Measurements from ENCODE around the gene SMAD6.

Gene SMAD6

GRCh38 chr15:66801266-66801665, 99.2 kb downstream of the SMAD6 start:
- no peak for ATAC-seq

GRCh38 chr15:66802025-66803001, 100.3 kb downstream of the SMAD6 start:
- no peak for ATAC-seq

GRCh38 chr15:66803182-66803729, 101.2 kb downstream of the SMAD6 start:
- ATAC-seq = no peak

DNA sequence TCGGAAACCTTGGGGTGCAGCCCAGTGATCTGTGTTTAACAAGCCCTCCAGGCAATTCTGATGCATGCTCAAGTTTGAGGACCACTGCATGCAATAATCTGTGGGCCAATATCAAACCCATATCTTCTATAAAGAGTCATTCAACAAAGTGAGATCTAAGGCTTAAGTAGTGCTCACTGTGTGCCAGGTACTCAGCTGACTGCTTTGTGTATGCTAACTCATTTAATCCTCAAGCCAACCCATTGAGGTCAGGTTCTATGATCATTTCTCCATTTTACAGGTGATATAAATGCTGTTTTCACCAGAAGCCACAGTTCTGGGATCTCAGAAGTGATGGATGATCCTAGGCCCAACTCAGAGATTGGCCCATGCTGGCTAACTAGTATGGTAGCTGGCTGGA, 101.7 kb downstream of the SMAD6 start:
- no peak for ATAC-seq

DNA sequence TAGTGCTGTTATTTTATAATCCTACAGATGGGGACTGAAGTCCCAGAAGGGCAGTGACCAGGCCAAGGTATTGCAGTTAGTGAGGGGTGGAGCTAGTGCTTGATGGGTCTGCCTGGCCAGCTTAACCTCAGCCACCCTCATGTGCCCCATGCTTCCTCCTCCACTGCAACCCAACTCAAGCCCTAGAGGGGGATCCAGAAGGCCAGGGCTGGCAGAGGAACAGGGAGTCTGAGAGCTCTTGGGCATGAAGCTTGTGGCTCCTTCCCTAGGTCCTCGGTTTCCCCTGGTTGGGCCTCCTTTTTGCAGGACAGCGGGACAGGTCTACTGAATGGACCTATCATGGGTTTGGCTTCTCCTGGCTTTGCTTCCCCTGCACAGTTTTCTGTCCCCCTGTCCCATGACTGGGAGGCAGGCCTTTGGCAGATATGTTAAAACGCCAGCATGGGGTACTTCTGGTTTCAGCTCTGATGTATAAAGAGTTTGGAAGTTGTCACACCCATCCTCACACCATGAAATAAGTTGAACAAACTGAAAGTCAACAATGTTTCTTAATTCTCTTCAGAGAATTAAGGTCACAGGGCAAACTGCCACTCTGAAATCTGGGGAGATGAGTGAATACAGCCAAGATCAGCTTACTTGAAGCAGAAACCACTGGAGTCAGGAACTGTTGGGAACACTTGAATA, 103.3 kb downstream of the SMAD6 start:
- ATAC-seq = no peak

DNA sequence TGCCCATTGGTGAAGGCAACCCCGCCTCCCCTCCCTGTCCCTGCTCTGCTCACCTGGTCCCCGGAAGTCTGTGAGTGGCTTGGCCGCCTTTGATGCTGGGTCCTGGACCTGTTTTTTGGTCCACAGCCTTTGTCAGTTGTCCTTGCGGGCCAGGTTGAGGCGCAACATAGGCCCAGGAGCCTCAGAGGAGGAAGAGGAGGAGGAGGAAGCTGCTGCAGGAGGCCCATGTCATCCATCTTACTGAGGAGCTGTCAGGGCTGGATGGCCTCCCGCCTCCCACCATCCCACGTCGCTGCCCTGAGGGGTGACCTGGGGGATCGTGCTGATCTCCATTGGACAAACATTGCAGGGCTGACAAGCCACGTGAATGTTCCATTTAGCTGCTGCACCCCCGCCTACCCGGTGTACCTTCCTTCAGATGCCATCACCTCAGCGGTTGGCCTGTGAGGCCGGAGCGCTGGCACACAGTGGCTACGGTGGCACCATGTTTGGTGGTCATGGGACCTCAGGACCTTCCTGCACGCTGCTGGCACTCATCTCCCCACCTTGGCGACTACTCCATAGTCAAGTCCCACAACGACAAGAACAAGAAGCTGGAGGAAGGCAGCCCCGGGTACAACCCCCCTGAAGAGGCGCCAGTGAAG, 106.3 kb downstream of the SMAD6 start:
- ATAC-seq = no peak

DNA sequence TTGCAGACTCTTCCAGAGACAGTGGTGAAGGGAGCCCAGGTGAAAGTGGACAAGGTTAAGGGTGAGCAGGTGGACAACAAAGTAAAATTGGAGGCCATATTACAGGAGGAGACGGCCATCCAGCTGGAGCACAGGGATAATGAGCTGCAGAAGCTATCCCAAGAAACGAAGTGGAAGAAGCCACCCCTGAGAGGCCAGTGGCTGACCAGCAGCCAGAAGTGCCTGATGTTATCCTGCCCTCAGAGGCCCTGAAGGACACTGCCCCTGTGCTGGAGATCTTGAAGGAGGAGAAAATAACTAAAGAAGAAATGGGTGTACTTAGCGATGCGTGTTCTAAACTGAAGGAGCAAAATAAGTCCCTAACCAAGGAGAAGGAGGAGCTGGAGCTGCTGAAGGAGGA, 107.6 kb downstream of the SMAD6 start:
- no peak for ATAC-seq

DNA sequence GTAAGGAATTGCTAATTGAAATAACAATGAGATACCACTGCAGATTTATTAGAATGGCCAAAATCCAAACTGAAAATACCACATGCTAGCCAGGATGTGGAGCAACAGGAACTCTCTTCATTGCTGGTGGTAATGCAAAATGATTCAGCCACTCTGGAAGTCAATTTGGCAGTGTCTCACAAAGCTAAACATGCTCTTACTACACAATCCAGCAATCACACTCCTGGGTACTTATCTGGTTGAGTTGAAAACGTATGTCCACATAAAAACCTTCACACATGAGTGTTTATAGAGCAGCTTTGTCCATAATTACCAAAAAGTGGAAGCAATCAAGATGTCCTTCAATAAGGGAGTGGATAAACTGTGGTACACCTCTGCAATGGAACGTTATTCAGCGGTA, 113.3 kb downstream of the SMAD6 start:
- ATAC-seq = no peak

- ATAC-seq = no peak
Measured at GRCh38 chr15:66816201-66816600, 114.2 kb downstream of the SMAD6 start.

- ATAC-seq = no peak
Measured at GRCh38 chr15:66819084-66819483, 117.0 kb downstream of the SMAD6 start.

DNA sequence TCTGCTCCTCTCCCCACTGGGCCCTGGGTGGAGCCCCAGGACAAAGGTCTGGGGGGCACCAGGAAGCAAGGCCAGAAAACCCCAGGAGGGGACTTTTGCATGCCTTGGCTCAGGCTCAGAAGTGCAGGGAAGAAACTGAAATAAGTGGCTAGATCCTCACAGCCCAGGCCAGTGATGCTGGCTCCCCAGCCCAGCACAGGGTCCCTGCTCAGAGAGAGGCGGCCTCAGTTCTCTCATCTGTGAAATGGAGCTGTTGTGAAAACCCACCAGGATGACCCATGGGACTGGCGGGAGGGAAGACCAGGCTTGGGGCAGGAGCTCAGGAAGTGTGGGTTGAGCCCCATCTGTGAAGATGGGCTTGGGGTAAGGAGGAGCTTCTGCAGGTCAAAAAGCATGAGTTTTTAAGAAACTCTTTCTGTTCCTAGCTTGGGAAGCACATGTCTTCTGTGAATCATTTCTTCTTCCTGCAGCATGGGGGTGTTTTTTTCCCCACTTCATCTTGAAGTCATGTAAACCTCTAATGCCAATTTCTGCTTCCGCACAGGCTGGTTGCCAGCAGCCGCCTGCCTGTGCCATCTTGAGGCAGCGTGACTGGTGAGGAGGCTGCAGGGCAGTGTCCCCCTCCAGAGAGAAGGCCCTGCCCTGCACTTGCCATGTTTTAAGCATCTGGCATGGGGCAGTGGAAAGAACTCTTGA, 118.6 kb downstream of the SMAD6 start:
- no peak for ATAC-seq

- ATAC-seq = no peak
Measured at GRCh38 chr15:66821307-66821706, 119.3 kb downstream of the SMAD6 start.

DNA sequence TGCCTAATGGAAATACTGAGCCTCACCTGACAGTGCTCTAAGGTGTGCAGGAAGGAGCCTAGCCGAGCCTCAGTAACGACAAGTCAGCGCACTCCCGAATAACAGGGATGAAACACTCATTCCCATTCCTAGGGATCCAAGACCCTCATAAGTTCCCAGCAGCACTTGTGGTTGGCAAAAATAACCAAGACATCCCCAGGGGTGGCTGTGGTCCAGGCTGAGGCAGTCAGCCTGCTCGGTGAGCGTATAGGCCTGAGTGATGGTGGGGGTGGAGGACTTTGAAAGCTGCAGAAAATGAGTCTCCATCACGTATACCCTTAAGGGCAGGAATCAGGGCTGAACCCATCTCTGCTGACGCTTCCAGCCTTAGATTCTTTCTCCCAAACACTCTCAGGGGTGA, 120.1 kb downstream of the SMAD6 start:
- ATAC-seq = no peak

GRCh38 chr15:66822576-66822975, 120.5 kb downstream of the SMAD6 start:
- no peak for ATAC-seq

GRCh38 chr15:66823601-66824000, 121.6 kb downstream of the SMAD6 start:
- ATAC-seq = no peak

DNA sequence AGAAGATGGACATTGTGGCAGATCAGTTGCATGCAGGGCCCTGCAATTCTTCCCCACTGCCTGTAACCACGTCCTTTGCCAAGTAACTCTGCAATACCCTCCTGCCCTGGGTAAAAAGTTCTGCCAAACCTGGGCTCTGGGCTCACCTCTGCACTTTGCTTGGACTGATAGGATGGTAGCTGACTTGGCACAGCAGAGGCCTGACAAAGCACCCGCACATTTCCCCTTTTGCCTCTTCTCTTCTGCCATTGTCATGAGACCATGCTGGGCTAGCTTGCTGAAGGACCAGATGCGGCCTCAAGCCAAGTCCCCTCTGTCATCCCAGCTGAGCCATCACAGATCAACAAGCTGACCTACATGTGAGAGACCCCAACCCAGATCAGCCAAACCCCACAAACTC, 122.4 kb downstream of the SMAD6 start:
- ATAC-seq = no peak

- ATAC-seq = no peak
Measured at GRCh38 chr15:66825139-66825538, 123.1 kb downstream of the SMAD6 start.

- ATAC-seq = no peak
Measured at GRCh38 chr15:66825731-66826130, 123.7 kb downstream of the SMAD6 start.

DNA sequence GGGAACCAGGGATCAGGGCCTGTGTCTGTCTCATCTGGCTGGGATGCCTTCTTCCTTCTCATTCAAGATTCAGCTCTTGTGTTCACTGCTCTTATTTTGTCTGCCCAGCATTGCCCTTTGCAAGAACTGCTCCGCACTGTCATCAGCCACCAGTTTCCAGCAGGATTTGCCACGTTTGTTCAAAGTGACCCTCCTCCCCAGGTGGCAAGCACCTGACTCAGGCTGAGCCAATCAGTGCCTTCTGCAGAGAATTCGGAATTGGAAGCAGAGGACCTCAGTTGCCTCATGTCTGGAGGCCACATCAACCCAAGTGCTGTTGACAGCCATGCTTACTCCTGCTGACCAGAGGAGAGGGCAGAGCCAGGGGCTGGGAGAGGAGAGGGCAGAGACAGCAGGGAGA, 124.5 kb downstream of the SMAD6 start:
- no peak for ATAC-seq

DNA sequence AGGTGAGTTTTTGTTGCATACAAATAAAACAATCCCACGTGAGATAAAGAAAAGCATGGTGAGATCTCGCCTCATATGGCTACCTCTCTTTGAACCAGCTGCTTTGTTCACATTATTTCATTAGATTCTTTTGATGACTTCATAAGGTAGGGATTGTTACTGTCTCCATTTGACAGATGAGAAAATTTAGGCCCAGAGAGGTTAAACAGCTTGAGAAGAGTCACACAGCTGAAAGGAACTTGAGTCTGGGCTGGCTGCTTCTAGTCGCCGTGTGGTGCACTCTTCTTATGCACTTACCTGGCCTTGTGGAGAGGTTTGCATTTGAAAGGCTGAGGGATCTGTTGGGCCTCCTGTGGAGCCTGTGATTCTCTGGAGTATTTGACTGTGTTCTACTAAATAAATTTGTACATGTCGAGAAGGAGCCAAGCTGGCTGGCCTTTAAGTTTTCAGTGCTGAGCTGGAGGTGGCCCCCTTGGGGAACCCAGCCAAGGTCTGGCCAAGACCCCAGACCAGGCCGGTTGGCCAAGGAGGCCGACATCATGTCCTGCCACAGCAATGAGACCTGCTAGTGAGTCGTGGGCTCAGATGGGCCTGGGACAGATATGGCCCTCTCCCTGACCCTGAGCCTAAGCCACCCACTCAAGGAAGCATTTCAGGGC, 125.1 kb downstream of the SMAD6 start:
- ATAC-seq = no peak

- ATAC-seq = no peak
Measured at GRCh38 chr15:66827698-66828055, 125.6 kb downstream of the SMAD6 start.
